GM18517 (cell line): ENCODE data around the gene HS3ST3B1.

Experiments used
- ATAC-seq: cut with Tn5 transposase; IDR thresholded peaks from one replicate; pipeline ENCODE4 v1.9.1; 2021; ENCODE audit warnings: mild to moderate bottlenecking, moderate library complexity; ENCODE audit not compliant: unreplicated experiment

Gene HS3ST3B1

GRCh38 chr17:14302431-14303099 is 1.7 kb downstream of the HS3ST3B1 start:
- no peak for ATAC-seq

- ATAC-seq, result no peak
Observed at GRCh38 chr17:14303343-14304221, 2.7 kb downstream of the HS3ST3B1 start.

- ATAC-seq, result no peak
Observed at GRCh38 chr17:14304222-14304772, 3.4 kb downstream of the HS3ST3B1 start.

GRCh38 chr17:14304773-14305517 is 4.1 kb downstream of the HS3ST3B1 start:
- ATAC-seq, result no peak

GRCh38 chr17:14305785-14306496 is 5.1 kb downstream of the HS3ST3B1 start:
- ATAC-seq, result no peak

GRCh38 chr17:14306596-14306995 is 5.7 kb downstream of the HS3ST3B1 start:
- ATAC-seq, result no peak

- ATAC-seq, result no peak
Observed at GRCh38 chr17:14307560-14308024, 6.7 kb downstream of the HS3ST3B1 start.

GRCh38 chr17:14308636-14308964 is 7.7 kb downstream of the HS3ST3B1 start:
- ATAC-seq, result no peak

- ATAC-seq, result no peak
Observed at GRCh38 chr17:14308965-14309879, 8.3 kb downstream of the HS3ST3B1 start.

GRCh38 chr17:14310101-14310500 is 9.2 kb downstream of the HS3ST3B1 start:
- no peak for ATAC-seq

GRCh38 chr17:14310605-14311004 is 9.7 kb downstream of the HS3ST3B1 start:
- ATAC-seq, result no peak

- ATAC-seq, result no peak
Observed at GRCh38 chr17:14311186-14311705, 10.4 kb downstream of the HS3ST3B1 start.

GRCh38 chr17:14311981-14312380 is 11.1 kb downstream of the HS3ST3B1 start:
- ATAC-seq, result no peak

- ATAC-seq, result no peak
Observed at GRCh38 chr17:14312522-14312921, 11.6 kb downstream of the HS3ST3B1 start.

- ATAC-seq, result no peak
Observed at GRCh38 chr17:14316126-14316832, 15.4 kb downstream of the HS3ST3B1 start.

GRCh38 chr17:14317383-14317782 is 16.5 kb downstream of the HS3ST3B1 start:
- no peak for ATAC-seq

GRCh38 chr17:14318109-14318917 is 17.4 kb downstream of the HS3ST3B1 start:
- no peak for ATAC-seq

- no peak for ATAC-seq
Observed at GRCh38 chr17:14318918-14319205, 18.0 kb downstream of the HS3ST3B1 start.
